ENCODE data around the gene DAAM2. TPM values are rescaled to one million over a fixed set of nuclear protein-coding genes. Genes with fewer than 3 reads are reported as not detected.
A peak's percentile ranks its signal among the peaks of the same experiment; 100 is the strongest.

The DAAM2 gene
- total and polyA plus RNA-seq, 2 of the 8 experiments (the other 6 are each of a cell fraction or from before 2014, with no cell fraction given): 1.5 to 2.9 TPM

DNA sequence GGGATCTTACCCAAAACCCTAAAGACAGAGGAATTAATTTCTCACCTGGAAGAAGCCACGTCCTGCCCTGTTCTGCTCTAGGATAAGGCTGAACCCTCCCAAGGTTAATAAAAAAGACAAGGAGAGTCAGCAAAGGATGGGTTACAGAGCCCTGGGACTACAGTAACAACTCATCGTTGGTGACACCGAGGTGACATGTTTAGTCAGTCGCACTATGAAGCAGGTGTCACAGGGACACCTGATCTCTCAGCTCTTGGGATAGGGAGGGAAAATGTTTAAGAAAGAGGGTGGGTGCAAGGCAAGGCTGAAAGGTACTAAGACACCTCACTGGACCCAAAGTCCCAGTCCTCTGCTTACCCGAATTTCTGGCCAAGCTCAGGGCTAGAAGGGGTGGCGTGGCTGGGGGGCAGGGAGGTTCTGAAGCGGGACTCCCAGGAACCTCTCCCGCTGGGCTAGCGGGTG lies 141.5 kb downstream of the DAAM2 start:
- Histone ChIP-seq H3K27ac (ENCODE audit: low read depth, low read length) (no peak overlapping the region), H4K20me1 (replicated peaks in 1 of 2; ENCODE audit: control insufficient read depth in 1 of 2, insufficient read depth in 2 of 2, low read length in 2 of 2) (peaks cover 0 to 1% of the 10 kb centered on the region in 2 experiments), H3K23ac (ENCODE audit: insufficient read length) (no peak overlapping the region), H3K36me3 (ENCODE audit: control insufficient read depth in 2 of 4, insufficient read depth in 4 of 4, low read length in 3 of 4) (peaks cover 0 to 2% (median under 1%) of the 10 kb centered on the region in 4 experiments; a peak in 2 of 8 replicates), H2AK5ac (ENCODE audit: low read depth, low read length) (no peak overlapping the region), H2AFZ (ENCODE audit: low read length) (0 out of 2 replicates have a peak overlapping the region, but pooled peaks have one; percentile 55), H3K18ac (ENCODE audit: extremely low read depth, low read length) (no peak overlapping the region), H2BK120ac (replicated peaks; ENCODE audit: low read depth, low read length) (no peak overlapping the region), H3K4me3 (ENCODE audit: extremely low read depth in 1 of 4, insufficient read depth in 2 of 4, low read depth in 3 of 4, low read length in 4 of 4) (peak overlapping the region; percentile 54 to 81 (median 76)), H3K79me2 (ENCODE audit: control insufficient read depth in 1 of 2, insufficient read depth in 2 of 2, low read length in 2 of 2) (no peaks in the 10 kb centered on the region; a peak in 1 of 4 replicates), H3K56ac (replicated peaks; ENCODE audit: insufficient read length, low read depth, low read length) (peak overlapping the region; percentile 65), H3K4me1 (replicated peaks in 1 of 4; ENCODE audit: control insufficient read depth in 3 of 4, insufficient read depth in 4 of 4, low read length in 3 of 4) (peaks cover 0 to 6% (median 3%) of the 10 kb centered on the region in 4 experiments; a peak in 4 of 7 replicates), H3K9me3 (ENCODE audit: insufficient read depth in 2 of 2, low read depth in 1 of 2, low read length in 1 of 2) (no peaks in the 10 kb centered on the region), H4K8ac (ENCODE audit: extremely low read depth, insufficient read depth, low read length) (peak overlapping the region; percentile 28; the same call in 1 of the 2 replicates), H3K23me2 (ENCODE audit: low read depth, low read length) (peaks cover 5% of the 10 kb centered on the region; the same call in 1 of the 2 replicates), H3K79me1 (ENCODE audit: low read depth, low read length) (0 out of 2 replicates have a peak, but pooled peaks cover 3% of the 10 kb centered on the region), H3K4ac (replicated peaks; ENCODE audit: insufficient read length, low read depth, low read length) (no peak overlapping the region), H3K14ac (ENCODE audit: insufficient read length) (no peak overlapping the region), H2BK5ac (ENCODE audit: low read depth, low read length) (no peak overlapping the region), H2BK12ac (ENCODE audit: low read depth, low read length) (no peak overlapping the region), H2BK15ac (ENCODE audit: low read length) (no peak overlapping the region), H4K91ac (replicated peaks; ENCODE audit: insufficient read length, low read length) (no peak overlapping the region), H2BK20ac (ENCODE audit: low read length) (no peak overlapping the region), H4K5ac (ENCODE audit: insufficient read length, low read depth, low read length) (no peak overlapping the region), H3K9ac (replicated peaks in 1 of 4; ENCODE audit: extremely low read depth in 1 of 4, low read depth in 3 of 4, low read length in 3 of 4) (peak overlapping the region in 3 of 4 experiments; percentile 45 to 58 (median 51); a peak in 5 of 7 replicates), H3K27me3 (replicated peaks in 1 of 4; ENCODE audit: control insufficient read depth in 3 of 4, extremely low read depth in 1 of 4, insufficient read depth in 3 of 4, low read length in 3 of 4) (no peaks in the 10 kb centered on the region; a peak in 1 of 7 replicates), H3K4me2 (ENCODE audit: insufficient read depth in 1 of 2, low read depth in 2 of 2, low read length in 2 of 2) (peak overlapping the region; percentile 77 to 82)
- POLR2A ChIA-PET (ENCODE audit: partially characterized antibody): interaction anchor here (1.8 kb wide), 1 partner anchor 10 kb away, joined by 4 read pairs; no protein-coding TSS in a partner anchor
- FAIRE-seq (no peak), DNase-seq (ENCODE audit: low read depth in 1 of 2, low spot score in 2 of 2) (no peak)
- 27% methylated on average over 9 of the region's 9 CpGs; no CpG with 5 or more reads in 1 of the 2 experiments for WGBS, 2 experiments (ENCODE audit: extremely low coverage in 1 of 2, insufficient coverage in 1 of 2, insufficient read length in 1 of 2, insufficient replicate concordance in 2 of 2, low coverage in 1 of 2, low lambda C conversion rate in 2 of 2, missing lambda C conversion rate in 1 of 2)
- CTCF ChIA-PET (ENCODE audit: partially characterized antibody): interaction anchor here (1.0 to 1.3 kb wide), 3 partner anchors 29 to 99 kb away, joined by 3 read pairs; no protein-coding TSS in a partner anchor
- TF ChIP-seq RBBP5 (IDR thresholded peaks at IDR 0.05; ENCODE audit: borderline replicate concordance, low read depth, low read length): no peak
- TF ChIP-seq CHD2 (IDR thresholded peaks at IDR 0.05; ENCODE audit: low read length): no peak
- TF ChIP-seq TEAD4 (IDR thresholded peaks at IDR 0.05; ENCODE audit: low read depth, low read length): no peak
- TF ChIP-seq SP2 (IDR thresholded peaks at IDR 0.05; ENCODE audit: low read length): no peak
- no peak for TF ChIP-seq CBX8 (IDR thresholded peaks at IDR 0.05; ENCODE audit: borderline replicate concordance, low read depth, low read length)
- TF ChIP-seq FOSL1 (IDR thresholded peaks at IDR 0.05; ENCODE audit: insufficient read depth, low read depth, low read length): no peak
- TF ChIP-seq ASH2L (IDR thresholded peaks at IDR 0.05; ENCODE audit: low read length): no peak
- TF ChIP-seq RFX5 (IDR thresholded peaks at IDR 0.05; ENCODE audit: borderline replicate concordance, low read depth, low read length): no peak
- TF ChIP-seq, protein P1, sequence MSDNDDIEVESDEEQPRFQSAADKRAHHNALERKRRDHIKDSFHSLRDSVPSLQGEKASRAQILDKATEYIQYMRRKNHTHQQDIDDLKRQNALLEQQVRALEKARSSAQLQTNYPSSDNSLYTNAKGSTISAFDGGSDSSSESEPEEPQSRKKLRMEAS (IDR thresholded peaks at IDR 0.05): no peak
- TF ChIP-seq SAP30 (IDR thresholded peaks at IDR 0.05; ENCODE audit: insufficient read depth, insufficient replicate concordance, low read length): no peak
- TF ChIP-seq HDAC6 (IDR thresholded peaks at IDR 0.05; ENCODE audit: low read depth, low read length): no peak
- TF ChIP-seq BRCA1 (IDR thresholded peaks at IDR 0.05; ENCODE audit: low read depth, low read length): no peak
- no peak for TF ChIP-seq KDM4A (IDR thresholded peaks at IDR 0.05; ENCODE audit: low read depth, low read length, severe bottlenecking)
